Activated CD8-positive, alpha-beta memory T cell treated with anti-CD3 and anti-CD28 coated beads for 36 hours (primary cell): ENCODE data around the gene CFAP61. TPM values are rescaled to one million over a fixed set of nuclear protein-coding genes. Genes with fewer than 3 reads are reported as not detected.
"Not testable (repeated sequence)": the region's sequence is repeated elsewhere in the genome, so short reads cannot be mapped to it uniquely, and the experiment has no call there.

ENCODE experiments used
- CTCF ChIA-PET: fragments of 350-600 bp; sonication (Branson Sonifier 250); formaldehyde crosslinking; loops from one replicate; lab custom pipeline; 2021; ENCODE audit warnings: antibody characterized with exemption; lab: Charles Lee
- POLR2A ChIA-PET: fragments of 350-600 bp; sonication (Branson Sonifier 250); formaldehyde crosslinking; loops from one replicate; lab custom pipeline; 2021; ENCODE audit warnings: antibody characterized with exemption; lab: Charles Lee
- total RNA-seq, 2 experiments: library from RNA; stranded (reverse); gene quantifications; one replicate each; pipeline ENCODE4 v1.2.3, GENCODE V29; 2021

The CFAP61 gene, protein sequence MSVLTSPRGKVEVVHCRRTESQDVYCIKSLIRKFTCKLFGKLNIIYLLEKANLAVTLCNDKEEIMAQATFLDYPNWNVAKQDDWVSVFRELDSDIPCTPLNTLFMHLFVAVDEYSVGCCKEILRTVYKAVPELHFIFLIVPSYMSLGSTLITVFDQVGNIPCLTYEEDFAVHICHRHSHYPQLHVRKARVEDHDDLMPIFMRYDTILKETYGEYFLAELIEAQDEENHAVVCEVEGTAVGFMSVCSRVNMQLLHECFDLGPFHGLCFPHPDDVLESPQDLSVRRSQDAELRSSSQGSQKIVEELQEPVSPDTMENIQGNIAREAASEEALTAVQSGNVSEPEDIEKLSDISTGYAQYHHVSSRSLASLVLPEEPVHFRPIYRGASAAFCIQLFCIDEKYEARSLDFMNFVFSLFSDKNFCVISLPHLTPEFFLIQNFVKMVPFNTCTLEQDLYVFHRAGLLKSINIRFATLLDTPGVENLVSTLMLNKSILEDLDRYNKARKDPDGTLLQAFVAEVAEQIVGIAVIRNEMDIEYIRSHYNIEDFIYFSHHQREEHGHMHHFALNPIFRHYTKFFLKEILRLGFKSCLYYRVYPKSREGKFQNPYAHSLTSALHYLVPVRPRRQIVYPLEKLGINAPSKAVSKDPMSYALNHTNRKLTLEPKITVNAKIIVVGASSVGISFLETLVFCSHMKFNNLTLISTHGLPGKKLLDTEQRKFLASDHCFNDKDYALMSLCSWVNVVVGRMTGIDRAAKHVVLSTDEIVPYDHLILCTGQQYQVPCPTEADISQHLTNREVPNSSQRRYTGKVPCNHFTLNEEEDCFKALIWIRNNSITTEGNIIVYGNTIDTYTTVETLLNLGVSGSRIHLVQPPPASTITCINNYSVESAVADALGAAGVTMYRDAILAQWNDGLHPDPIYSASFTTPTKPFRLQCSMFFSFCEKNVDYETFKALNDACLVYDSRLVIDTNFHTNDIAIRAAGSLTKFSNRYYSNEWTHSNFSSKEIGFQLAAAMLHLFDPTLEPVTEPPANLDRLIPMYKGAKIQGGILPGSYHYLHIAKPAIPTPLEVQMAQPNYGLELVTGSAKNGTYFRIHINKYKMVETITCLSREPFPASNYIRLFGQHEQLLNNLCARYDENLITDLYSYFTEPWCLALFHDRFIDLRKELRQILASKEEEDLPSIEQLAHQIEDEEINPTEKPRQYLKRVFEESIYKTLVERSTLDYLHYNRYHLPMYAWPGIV
- total RNA-seq: under 1 TPM in 1 of 2 experiments, not detected in 1; 0.36 TPM

DNA sequence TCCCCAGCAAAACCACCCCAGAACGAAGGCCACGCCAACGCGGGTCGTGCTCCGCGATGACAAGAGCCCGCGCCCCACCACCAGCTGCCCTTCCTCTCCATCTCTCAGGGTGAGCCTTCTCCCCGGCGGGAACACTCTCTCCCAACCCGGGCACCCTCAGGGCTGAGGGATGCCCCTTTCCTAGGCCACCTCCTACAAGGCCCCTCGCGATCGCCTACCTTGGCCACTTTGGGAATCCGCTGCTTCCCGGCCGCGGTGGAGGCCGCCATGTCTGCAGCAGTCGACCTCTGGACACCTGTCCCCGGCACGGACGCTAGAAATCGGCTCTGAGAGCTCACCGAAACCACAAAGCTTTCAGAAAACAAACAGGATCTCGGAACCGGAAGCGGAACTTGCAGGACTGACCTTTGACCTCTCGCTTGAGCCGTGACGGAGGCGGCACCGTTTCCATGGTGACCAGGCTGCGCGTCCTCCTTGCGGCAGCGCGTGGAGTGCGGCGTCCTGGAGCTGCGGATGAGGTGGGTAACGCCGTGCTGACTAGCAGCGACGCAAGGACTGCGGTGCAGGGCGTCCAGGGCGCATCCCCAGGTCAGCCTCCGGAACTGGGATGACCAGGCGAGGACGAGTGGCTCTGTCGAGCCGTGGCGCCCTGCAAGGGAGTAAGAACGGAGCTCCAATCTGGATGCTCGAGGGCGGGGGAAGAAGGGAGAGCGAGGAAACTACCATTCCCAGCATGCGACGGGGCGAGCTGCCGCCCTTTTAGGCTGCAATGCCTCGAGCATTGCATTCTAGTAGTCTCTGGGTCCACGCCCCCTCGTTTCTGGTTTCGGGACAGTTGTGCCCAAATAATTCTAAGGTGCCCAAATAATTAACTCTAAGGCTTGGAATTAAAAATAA is at the start of gene CFAP61, which contains the start of gene CRNKL1:
Gene CFAP61, plus strand, starts transcription at position 459 of the 897 bp plus-strand sequence. CDS start 4,122 bp downstream, outside the sequence.
Gene CRNKL1, minus strand, starts transcription at position 393 of the 897 bp plus-strand sequence. Its CDS starts 124 bp downstream, at position 269.
- ChIA-PET CTCF (interaction anchor here (1.1 kb wide), 1 partner anchor 35 kb away, joined by 4 read pairs; the partner anchor contains the start of gene NAA20), POLR2A (interaction anchor here (0.7 to 1.5 kb wide), 2 partner anchors 31 to 35 kb away, joined by 3 to 7 read pairs; partner anchors contain the start of gene NAA20)

DNA sequence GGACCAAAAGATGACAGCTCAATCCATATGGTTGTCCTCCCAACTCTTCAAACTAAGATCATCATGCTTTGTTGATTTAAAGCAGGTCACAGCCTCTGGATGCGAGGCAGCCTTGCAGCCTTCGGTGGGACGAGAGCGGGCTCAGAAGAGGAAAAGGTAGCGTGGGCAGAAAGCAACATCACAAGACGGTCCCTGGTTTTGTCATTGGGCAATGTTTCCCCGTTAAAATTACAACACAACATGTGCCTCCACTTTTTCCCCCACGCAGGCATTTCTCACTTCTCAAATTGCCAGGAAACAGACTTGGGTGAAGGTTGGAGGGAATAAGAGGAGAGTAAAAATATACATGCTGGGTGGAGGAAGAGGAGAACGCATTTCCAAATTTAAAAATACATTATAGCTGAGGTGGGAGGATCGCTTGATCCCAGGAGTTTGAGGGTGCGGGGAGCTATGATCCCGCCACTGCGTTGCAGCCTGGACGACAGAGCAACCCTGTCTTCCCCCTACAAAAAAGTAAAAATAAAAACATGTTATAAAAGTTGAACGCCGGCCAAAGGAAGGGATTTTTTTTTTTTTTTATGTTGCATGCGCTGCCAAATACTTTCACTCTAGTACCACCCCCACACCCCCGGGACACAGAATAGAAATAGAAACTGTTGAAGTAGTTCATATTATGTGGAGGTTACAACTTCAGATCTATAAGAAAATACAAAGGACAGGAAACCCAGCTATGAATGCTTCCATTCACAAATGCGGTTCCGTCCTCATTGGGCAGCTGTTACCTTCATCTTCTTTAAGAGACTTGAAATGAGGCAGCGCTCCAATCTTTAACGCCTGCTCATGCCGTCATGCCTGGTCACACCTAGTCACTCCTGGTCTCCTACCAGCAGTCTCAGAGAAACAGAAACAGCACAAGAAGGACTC is 49.0 kb upstream of the CFAP61 start:
- ChIA-PET POLR2A (no interaction called here), CTCF (no interaction called here)

DNA sequence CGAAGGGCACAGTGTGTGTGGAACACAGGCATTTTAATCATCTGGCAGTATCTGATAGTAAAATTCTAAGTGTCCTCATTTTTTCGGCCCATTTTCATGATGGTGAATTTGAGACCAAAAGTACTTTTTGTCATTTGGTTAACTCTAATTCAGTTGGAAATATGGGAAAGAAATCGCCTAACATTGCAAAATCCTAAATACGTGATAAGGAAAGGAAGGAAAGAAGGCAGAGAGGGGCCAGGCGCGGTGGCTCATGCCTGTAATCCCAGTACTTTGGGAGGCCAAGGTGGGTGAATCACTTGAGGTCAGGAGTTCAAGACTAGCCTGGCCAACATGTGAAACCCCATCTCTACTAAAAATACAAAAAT is 48.4 kb upstream of the CFAP61 start:
- POLR2A ChIA-PET: not testable (repeated sequence)
- CTCF ChIA-PET: interaction anchor here (0.7 kb wide), 2 partner anchors 13 to 27 kb away, joined by 3 to 4 read pairs; partner anchors contain the start of gene NAA20

DNA sequence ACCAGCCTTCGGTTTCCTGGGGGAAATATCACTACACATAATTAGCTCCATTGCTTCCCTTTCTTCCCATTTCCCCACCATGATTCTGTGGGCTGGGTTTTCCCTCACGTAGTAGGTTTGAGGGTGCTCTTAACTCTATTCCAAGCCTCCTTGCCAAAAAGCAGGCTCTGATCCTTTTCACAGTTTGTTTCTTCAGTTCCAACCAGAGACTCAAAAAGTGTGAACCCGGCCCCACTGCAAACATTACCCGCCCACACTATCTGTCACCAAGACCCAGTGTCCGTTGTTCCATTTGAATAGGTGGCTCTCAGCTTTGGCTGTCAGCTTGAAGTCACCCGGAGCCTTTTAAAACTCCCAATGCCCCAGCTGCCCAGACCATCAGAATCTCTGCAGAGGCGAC is 47.0 kb upstream of the CFAP61 start:
- ChIA-PET POLR2A (no interaction called here), CTCF (interaction anchor here (1.0 kb wide), 1 partner anchor 14 kb away, joined by 3 read pairs; no protein-coding TSS in a partner anchor)

DNA sequence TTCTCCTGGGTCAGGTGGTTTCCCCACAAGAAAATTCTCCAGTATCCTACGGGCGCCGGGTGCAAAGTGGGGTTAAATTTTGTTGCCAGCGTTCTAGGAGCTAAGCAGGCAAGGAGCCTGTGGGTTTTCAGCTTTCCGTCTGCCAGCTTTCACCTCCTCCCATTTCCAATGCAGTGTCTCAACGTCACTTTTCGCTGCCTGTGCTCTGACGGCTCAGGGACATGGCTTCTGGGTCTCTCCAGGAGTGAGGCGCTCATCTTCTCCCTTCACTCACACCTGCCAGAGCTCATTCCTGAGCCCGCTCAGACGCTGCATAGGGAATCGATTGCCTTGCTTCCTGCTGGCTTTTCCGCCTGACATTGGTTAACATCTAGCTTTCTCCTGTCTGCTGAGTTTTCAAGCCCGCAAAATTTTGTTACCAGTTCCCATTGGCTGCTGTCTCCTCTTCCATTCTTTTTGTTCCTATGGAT is 42.5 kb upstream of the CFAP61 start:
- POLR2A ChIA-PET: no interaction called here
- CTCF ChIA-PET: no interaction called here

DNA sequence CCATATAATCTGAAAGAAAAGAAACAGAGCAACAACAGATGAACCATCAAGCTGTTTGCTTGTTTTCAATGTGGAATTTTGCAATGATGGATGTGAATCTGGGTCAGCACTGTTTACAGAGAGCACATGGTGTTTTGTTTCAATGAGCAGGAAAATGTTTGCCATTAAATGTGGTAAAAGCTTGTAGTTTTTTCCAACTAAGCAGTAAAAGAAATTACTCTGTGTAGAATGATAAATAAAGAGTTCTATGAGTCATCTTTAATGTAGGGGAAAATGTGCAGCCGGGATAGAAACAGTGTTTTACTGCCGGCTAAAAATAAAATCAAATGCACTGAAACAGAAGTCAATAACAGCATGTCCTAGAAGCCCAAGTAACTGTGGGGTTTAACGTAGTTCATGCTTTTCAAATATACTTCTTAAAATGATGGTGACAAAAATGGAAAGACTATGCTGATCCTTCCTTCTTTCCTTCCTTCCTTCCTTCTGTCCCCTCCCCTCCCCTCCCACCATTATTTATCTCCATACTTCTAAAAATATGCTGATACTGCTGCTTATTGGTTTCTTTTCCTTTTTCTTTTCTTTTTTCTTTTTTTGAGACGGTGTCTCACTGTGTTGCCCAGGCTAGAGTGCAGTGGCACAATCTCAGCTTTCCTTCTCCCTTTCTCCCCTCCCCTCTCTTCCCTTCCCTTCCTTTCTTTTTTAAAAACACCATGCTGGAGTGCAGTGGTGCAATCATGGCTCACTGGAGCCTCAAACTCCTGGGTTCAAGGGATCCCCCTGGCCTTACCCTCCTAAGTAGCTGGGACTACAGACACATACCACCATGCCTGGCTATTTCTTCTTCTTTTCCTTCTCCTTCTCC is 41.5 kb upstream of the CFAP61 start:
- POLR2A ChIA-PET: no interaction called here
- CTCF ChIA-PET: no interaction called here

DNA sequence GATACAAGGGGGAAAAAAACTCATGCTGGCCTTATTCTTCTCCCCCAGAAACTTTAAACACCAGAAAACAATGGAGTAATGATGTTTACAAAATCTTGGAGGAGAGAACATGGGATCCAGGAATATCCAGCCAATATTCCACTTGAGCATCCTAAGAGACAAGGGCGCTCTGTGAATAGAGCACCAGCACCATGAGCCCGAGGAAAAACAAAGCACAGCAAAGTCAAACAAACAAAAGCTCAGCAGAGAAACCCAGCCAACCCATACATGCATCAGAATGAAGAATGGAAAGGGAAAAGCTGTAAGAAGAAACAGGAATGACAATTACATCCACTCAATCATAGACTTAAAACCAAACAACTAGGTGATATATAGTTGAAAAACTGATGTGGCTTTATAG is 39.8 kb upstream of the CFAP61 start:
- POLR2A ChIA-PET: no interaction called here
- CTCF ChIA-PET: no interaction called here

DNA sequence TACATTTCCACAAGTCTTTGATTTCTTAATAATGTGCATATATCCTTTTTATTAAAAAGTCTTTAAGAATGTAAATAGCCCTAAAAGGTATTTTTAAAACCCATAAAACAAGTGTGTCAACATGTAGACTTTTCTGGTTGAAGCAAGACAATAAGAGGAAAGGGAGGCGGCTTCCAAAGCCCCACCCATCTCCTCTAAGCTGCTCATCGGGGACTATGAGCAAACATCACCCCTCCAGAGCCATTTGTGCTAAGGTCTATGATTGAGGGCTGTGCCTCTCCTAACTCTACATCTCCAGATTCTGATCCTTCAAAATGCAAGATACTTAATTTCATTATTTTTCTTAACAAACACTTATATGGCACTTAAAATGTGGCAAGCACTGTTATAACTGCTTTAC is 37.7 kb upstream of the CFAP61 start:
- ChIA-PET CTCF (no interaction called here), POLR2A (no interaction called here)

DNA sequence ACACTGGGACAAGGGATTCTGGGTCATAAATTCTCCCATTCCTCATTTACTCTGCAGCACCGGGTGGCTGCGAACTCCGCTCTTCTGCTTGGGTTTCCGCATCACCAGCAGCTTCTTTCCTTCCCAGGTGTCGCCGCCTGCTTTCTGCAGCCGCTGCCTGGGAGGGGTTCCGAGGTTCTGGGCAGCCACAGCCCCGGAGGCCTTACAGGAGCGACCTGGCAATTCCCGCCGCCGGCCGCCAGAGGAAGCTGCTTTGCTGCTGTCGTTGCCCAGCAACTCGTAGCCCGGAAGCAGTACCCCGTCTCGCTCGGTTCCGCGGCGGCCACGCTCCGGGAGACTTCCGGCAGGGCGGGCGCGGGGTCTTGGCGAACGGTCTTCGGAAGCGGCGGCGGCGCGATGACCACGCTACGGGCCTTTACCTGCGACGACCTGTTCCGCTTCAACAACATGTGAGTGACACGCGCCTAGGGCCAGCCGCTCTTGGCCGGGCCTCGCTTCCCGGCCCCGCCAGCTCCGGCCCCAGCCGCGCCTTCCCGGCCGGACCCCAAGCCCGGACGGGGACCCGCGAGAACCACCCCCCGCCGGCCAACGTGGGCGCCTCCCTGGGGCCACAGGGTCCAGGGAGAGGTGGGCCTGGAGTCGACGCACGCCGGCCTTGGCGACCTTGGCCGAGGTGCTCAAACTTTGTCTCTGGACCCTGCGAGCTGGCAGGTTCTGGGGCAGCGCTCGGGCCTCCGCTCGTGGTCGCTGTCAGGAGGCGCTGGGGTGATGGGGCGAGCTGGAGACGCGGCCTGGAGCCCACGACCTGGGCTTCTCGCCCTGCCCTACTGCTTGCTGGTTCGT is 35.1 kb upstream of the CFAP61 start, which contains the start of gene NAA20:
Gene NAA20, plus strand, starts transcription at position 362 of the 843 bp plus-strand sequence. Its CDS starts 35 bp downstream, at position 397.
- ChIA-PET CTCF (interaction anchor here (0.6 to 1.3 kb wide), 3 partner anchors 13 to 63 kb away, joined by 3 to 4 read pairs (median 3); partner anchors contain the start of genes CFAP61 and CRNKL1), POLR2A (interaction anchor here (2.0 kb wide), 1 partner anchor 36 kb away, joined by 7 read pairs; the partner anchor contains the start of gene CFAP61)

DNA sequence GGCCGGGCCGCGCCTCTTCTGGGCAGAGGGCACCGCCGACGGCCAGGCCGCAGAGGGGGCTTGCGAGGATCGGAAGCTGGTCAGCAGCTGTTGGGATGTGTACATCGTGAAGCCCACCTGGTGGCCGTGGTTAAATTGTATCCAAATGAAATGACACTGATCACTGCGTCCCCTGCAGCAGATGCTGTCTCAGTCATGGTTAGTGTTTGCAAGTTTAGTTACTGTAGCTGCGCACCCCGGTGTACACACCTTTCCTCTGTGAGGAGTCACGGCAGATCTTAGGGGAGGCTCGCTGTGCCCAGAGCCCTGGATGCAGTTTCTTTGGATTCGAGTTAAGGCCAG is 34.5 kb upstream of the CFAP61 start:
- ChIA-PET POLR2A (interaction anchor here (2.0 kb wide), 1 partner anchor 35 kb away, joined by 7 read pairs; the partner anchor contains the start of gene CFAP61), CTCF (interaction anchor here (1.3 kb wide), 1 partner anchor 35 kb away, joined by 4 read pairs; the partner anchor contains the start of genes CFAP61 and CRNKL1)

DNA sequence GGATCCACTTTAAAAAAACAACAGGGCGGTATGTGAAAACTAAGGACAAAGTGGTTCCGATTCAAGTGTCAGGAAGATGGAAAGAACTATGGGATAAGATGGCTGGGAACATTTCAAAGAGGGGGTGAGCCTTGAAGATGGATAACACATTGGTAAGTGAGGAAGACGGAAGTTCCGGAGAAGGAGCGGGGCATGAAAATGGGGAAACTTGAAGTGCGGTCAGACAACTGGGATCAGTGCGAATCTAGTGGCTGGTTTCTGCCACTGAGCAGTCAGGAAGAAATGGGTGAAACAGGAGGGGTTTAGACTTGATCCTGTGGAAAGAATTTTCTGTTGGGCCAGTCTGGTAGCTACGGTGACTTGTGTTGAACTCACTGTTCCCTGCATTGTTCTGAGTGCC is 34.0 kb upstream of the CFAP61 start:
- CTCF ChIA-PET: interaction anchor here (1.3 kb wide), 1 partner anchor 34 kb away, joined by 4 read pairs; the partner anchor contains the start of genes CFAP61 and CRNKL1
- POLR2A ChIA-PET: no interaction called here

DNA sequence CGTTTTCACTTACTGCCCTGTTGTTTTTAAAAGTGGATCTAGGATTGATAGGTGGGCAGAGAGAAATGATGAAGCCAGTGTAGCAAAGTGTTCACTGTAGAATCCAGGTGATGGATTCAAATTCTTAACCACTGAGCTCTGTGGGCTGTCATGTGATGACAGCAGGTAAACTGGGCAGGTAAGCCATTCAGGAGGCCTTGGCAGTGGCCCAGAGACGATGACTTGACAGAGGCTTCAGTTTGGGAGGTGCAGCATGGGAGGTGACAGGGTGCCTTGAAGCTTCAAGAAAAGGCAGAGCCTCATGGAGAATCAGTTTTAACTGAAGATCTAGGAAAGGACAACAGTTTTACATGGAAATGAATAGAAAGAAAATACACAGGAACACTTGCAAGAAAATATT is 33.2 kb upstream of the CFAP61 start:
- POLR2A ChIA-PET: no interaction called here
- CTCF ChIA-PET: no interaction called here

DNA sequence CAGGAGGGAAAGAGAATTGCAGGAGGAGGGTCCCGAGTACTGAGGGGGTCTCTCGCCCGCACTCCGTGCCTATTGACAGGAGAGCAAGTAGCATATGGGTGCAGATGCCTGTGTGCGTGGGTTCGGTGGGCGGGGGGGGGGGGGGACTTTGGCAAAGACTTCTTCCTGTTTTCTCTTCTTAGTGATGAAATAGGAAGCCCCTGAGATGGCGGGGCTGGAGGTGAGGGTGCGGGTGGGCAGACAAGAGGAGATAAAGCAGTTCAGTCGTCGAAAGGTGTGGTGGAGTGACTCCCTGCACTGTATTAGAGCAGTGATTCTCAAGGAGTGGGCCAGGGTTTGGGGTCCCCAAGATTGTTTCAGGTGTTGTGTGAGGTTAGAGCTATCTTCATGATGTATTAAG is 31.4 kb upstream of the CFAP61 start:
- CTCF ChIA-PET: no interaction called here
- POLR2A ChIA-PET: interaction anchor here (1.0 kb wide), 1 partner anchor 32 kb away, joined by 3 read pairs; no protein-coding TSS in a partner anchor

DNA sequence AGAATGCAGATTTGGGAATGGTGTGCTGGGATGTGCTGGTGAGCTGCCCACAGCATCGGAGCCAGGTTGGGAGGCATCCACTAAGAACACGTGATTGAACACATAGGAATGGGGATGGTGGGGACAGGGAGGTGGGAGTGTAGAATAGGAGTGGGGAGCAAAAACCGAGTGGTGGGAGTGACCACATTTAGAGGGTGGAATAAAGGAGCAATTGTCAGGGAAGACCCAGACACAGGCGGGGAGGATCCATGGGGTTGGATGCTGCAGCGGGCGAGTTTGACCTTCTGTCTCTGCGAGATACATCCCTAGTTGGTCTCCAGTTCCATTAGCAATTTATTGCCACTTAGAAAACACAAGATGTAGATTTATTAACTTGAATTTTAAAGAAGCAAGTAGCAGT is 30.5 kb upstream of the CFAP61 start:
- CTCF ChIA-PET: no interaction called here

DNA sequence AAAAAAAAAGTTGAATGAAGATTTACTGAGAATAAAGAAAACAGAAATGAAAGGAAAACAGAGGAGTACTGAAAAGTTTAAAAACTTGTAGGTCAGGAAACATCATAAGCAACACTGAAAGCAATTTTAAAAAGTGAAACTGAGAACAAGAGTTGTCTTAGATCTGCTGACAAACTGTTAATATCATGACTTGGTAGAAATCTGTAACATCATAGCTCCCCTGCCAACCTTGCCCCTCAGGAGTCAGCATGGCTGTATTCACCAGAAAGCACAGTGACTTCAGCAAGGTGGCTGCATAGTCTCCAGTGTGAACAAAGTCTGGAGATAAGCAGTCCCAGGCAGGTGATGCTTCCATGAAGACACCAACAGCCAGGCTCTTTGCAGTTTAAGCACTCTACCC is 29.8 kb upstream of the CFAP61 start:
- ChIA-PET POLR2A (no interaction called here), CTCF (no interaction called here)

More for the DNA sequence above, 30.5 kb upstream of the CFAP61 start:
- POLR2A ChIA-PET: no interaction called here
